C4-2B (cell line): Measurements from ENCODE around the gene FITM1.

Experiments used
- ZFX ChIP-seq: fragments of 450-650 bp; IDR thresholded peaks from 2 replicates; pipeline ENCODE4 v1.6.1; 2017
- TF ChIP-seq, protein P1 (sequence below): fragments of 450-650 bp; conservative IDR thresholded peaks from 2 replicates; pipeline ENCODE4 v1.5.1; 2017; ENCODE audit warnings: mild to moderate bottlenecking

DNA sequence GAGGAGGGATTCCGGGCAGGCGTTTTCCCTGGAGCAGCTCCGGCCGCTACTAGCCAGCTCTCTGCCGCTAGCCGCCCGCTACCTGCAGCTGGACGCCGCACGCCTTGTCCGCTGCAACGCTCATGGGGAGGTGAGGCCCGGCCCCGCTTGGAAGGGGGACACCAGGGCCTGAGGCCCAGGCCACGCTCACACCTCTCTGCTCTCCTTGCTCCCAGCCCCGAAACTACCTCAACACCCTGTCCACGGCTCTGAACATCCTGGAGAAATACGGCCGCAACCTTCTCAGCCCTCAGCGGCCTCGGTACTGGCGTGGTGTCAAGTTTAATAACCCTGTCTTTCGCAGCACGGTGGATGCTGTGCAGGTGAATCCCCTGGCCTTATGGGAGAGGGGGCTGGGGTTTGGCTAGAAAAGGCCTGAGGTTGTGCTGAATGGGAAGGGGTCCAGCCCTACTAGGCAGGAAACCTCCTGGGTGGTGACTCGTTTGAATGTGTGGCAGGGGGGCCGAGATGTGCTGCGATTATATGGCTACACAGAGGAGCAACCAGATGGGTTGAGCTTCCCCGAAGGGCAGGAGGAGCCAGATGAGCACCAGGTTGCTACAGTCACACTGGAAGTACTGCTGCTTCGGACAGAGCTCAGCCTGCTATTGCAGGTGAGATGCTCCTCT is 17.4 kb downstream of the FITM1 start:
- TF ChIP-seq ZFX: peak; percentile 82; the same call in 1 of the 2 replicates
- TF ChIP-seq, protein P1, sequence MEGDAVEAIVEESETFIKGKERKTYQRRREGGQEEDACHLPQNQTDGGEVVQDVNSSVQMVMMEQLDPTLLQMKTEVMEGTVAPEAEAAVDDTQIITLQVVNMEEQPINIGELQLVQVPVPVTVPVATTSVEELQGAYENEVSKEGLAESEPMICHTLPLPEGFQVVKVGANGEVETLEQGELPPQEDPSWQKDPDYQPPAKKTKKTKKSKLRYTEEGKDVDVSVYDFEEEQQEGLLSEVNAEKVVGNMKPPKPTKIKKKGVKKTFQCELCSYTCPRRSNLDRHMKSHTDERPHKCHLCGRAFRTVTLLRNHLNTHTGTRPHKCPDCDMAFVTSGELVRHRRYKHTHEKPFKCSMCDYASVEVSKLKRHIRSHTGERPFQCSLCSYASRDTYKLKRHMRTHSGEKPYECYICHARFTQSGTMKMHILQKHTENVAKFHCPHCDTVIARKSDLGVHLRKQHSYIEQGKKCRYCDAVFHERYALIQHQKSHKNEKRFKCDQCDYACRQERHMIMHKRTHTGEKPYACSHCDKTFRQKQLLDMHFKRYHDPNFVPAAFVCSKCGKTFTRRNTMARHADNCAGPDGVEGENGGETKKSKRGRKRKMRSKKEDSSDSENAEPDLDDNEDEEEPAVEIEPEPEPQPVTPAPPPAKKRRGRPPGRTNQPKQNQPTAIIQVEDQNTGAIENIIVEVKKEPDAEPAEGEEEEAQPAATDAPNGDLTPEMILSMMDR: no peak
